Measurements from ENCODE around the gene TPBGL. TPM values are rescaled to one million over a fixed set of nuclear protein-coding genes. Genes with fewer than 3 reads are reported as not detected.

TPBGL gene
- total RNA-seq, 4 donors from 2014 or later: 0.22 to 0.65 TPM; not detected in 2

- TF ChIP-seq CTCF (IDR thresholded peaks at IDR 0.05; ENCODE audit: low read depth): no peak
Observed at GRCh38 chr11:75197512-75198277, 42.9 kb upstream of the TPBGL start.

- TF ChIP-seq CTCF (IDR thresholded peaks at IDR 0.05; ENCODE audit: low read depth): no peak
Observed at GRCh38 chr11:75198278-75198973, 42.1 kb upstream of the TPBGL start.

GRCh38 chr11:75199412-75199955 is 41.1 kb upstream of the TPBGL start:
- no peak for TF ChIP-seq CTCF (IDR thresholded peaks at IDR 0.05; ENCODE audit: low read depth)

- TF ChIP-seq CTCF (IDR thresholded peaks at IDR 0.05; ENCODE audit: low read depth): no peak
Observed at GRCh38 chr11:75200051-75200450, 40.5 kb upstream of the TPBGL start.

- TF ChIP-seq CTCF (IDR thresholded peaks at IDR 0.05; ENCODE audit: low read depth): no peak
Observed at GRCh38 chr11:75200531-75200930, 40.0 kb upstream of the TPBGL start.

- no peak for TF ChIP-seq CTCF (IDR thresholded peaks at IDR 0.05; ENCODE audit: low read depth)
Observed at GRCh38 chr11:75201771-75202170, 38.8 kb upstream of the TPBGL start.

GRCh38 chr11:75202195-75202594 is 38.4 kb upstream of the TPBGL start:
- TF ChIP-seq CTCF (IDR thresholded peaks at IDR 0.05; ENCODE audit: low read depth): no peak

Measured in subcutaneous adipose tissue (tissue), 4 donors.